Ureter (tissue), 1 donor: ENCODE measurements around the gene SLC25A27. TPM values are rescaled to one million over a fixed set of nuclear protein-coding genes. Genes with fewer than 3 reads are reported as not detected.
"Not testable (repeated sequence)": the region's sequence is repeated elsewhere in the genome, so short reads cannot be mapped to it uniquely, and the experiment has no call there.

Source experiments
- DNase-seq: peaks from one replicate; pipeline ENCODE4 v3.0.0-alpha.2; 2020; ENCODE audit warnings: low spot score
- total RNA-seq: library from RNA; stranded (reverse); gene quantifications from one replicate; pipeline ENCODE4 v1.2.4, GENCODE V29; 2023
- donor health status: DM: yes; HTN: yes; CAD: no.

The SLC25A27 gene, protein sequence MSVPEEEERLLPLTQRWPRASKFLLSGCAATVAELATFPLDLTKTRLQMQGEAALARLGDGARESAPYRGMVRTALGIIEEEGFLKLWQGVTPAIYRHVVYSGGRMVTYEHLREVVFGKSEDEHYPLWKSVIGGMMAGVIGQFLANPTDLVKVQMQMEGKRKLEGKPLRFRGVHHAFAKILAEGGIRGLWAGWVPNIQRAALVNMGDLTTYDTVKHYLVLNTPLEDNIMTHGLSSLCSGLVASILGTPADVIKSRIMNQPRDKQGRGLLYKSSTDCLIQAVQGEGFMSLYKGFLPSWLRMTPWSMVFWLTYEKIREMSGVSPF
- total RNA-seq, result 25.1 TPM

GRCh38 chr6:46652603-46653438, at the start of gene SLC25A27, which contains the start of gene CYP39A1:
TSS of gene SLC25A27 (plus strand) at chr6:46652975. CDS start at chr6:46653193, 218 bp downstream.
TSS of gene CYP39A1 (minus strand) at chr6:46652818. CDS start at chr6:46652582, 236 bp downstream.
- DNase-seq, result peak; percentile 94

DNA sequence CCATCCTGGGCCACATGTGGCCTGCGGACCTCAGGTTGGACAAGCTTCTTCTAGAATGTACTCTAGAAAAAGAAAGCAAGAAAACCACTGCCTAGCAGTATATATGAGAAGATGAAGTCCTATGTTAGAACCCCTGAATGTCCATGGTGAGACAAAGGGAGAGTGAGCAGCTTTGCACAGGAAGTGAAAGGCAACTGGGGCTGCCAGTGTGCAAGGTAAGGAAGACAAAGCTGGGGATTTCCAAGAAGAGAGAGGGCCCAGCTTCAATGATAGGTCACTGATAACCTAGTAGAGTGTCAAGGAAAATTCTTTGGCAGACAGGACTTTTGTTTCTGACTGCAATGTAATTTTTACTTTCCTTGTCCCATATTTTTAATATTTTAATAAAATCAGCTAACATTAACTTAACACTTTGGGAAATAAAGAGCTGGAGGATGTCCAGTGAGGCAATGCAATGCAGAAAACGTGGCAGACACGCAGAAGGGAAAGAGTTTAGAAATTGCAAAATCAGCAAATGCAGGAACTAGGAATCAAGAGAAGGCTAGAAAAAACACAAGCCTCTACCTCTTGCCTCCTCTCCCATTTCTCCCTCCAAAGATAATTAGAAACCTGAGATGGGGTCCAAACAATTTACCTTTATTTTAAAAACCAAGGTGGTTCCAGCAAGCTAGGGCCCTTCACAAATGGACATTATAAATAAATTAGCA, 47.5 kb upstream of the SLC25A27 start:
- DNase-seq, result no peak

DNA sequence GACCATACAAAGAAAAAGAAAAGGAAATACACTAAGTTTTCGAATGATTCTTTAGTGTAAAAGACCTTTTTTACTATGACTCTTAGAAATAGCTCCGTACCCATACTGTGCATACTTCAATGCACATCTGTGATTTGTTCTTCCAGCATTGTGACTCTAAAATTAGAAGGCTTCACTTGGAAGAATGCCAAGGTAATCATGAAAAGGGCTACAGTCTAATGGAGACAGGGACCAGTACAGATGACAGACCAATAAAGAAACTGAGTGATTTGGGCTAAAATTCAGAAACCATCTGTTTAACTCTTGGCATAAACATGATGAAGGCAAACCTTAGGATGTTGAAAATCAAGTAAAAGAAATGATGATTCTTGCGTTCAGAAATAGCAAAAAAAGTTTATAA, 46.4 kb upstream of the SLC25A27 start:
- DNase-seq, result no peak

- DNase-seq, result no peak
Observed at GRCh38 chr6:46610862-46611553, 41.8 kb upstream of the SLC25A27 start.

- DNase-seq, result peak; percentile 51
Observed at GRCh38 chr6:46612645-46613044, 40.1 kb upstream of the SLC25A27 start.

DNA sequence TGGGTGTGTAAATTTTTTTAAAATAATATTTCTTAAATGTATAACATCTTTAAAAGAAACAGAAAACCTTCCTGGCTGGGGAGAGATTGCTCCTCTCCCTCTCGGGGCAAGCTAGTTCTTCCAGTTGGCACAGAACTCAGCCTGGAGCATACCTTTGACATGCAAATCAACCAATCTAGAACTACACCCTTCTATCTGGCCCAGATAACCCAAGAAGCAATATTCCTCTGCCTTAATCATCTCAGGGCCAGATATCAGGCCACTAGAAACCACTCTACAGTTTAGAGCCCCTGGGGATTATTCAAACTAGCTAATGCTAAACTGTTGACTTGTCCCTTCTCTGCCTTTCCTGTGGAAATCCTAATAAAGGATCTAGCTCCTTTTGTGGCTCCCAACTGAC, 34.0 kb upstream of the SLC25A27 start:
- no peak for DNase-seq

- DNase-seq, result no peak
Observed at GRCh38 chr6:46626228-46626909, 26.4 kb upstream of the SLC25A27 start.

DNA sequence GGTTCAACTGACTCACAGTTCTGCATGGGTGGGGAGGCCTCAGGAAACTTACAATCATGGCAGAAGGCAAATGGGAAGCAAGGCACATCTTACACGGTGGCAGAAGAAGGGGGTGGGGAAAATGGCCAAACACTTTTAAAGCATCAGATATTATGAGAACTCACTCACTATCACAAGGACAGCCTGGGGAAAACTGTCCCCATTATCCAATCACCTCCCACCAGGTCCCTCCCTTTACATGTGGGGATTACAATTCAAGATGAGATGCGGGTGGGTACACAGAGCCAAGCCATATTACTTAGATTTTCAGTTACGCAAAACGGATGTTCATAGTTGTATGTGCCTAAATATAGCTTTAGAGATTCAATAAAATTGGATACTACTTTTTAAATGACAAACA, 25.8 kb upstream of the SLC25A27 start:
- DNase-seq, result no peak

- DNase-seq, result no peak
Observed at GRCh38 chr6:46628498-46628897, 24.3 kb upstream of the SLC25A27 start.

GRCh38 chr6:46628976-46629375, 23.8 kb upstream of the SLC25A27 start:
- DNase-seq, result no peak

GRCh38 chr6:46629691-46630090, 23.1 kb upstream of the SLC25A27 start:
- DNase-seq, result no peak

GRCh38 chr6:46632053-46632452, 20.7 kb upstream of the SLC25A27 start:
- DNase-seq, result no peak

DNA sequence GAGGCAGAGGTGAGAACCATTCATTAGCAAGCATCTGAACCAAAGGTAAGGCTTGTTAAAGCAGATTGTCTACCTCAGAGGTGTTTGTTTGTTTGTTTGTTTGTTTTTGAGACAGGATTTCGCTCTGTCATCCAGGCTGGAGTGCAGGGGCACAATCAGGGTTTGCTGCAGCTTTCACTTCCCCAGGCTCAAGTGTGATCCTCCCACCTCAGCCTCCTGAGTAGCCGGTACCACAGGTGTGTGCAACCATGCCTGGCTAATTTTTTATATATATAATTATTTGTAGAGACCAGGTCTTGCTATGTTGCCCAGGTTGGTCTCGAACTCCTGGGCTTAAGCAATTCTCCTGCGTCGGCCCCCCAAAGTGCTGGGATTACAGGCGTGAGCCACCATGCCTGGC, 17.3 kb upstream of the SLC25A27 start:
- DNase-seq, result no peak

DNA sequence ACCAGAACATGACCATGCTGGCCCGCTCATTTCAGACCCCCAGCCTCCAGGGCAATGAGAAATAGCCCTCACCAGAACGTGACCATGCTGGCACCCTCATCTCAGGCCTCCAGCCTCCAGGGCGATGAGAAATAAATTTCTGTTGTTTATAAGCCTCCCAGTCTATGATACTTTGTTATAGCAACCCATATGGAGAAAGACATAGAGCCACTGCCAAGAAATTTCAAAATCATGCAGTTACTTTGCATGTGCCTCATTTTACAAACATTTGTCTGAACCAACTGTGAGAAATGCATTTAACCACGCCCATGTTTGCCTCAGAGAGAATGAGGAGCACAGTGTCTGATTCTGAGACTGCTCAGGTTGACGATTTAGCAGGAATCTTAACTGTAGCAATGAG, 15.6 kb upstream of the SLC25A27 start:
- no peak for DNase-seq

GRCh38 chr6:46637933-46638332, 14.8 kb upstream of the SLC25A27 start:
- no peak for DNase-seq

DNA sequence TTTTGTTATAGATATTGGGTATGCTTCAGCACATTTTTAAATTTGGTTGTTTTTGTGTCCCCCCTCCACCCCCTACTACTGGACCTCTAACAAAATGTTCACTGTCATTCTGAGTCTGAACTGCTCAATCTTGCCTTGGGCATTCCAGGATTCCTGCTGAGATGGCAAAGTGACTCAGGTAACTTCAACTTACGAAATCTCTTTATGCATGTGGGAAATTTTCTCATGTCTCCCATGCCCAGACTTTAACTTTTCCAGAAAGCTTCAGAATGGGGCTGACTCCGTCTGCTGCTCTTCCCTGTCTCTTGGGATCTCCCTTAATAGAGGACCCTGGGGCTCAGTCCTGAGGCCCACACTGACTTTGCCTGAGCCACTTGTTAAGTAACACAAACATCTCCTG, 14.1 kb upstream of the SLC25A27 start:
- no peak for DNase-seq

DNA sequence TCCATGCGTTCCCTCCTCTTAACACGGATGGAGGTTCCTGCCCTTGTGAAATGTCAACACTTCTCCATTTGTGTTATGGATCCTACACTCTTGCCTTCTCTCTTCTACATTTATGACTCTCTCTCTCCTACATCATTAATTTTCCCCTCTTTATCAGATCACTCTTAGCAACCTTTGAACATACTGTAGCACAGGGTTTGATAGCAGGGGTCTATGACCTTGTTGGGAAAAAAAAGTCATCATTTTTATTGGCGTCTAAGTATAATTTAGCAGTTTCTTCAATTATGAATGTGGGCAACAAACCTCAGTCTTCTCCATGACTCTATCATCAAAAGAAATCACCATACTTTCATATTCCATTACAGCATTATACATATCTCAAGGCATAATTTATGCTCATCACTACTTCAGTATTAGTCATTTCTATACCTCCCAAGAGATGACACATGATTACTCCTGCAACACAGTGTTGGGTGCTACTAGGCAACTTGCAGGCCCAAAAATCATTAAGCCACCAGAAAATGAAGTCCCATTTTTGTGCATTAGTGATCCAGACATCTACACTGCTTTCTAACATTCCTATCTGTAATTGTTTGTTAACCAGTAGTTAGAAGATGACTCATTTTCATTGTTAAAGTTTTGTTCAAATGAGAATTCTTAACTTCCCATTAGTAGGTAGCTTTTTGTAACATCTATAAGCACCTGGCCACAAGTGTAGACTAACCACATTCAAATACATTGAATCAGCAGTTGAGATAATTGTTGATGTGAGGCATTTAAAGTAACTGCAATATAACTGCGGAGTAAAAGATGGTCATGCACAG, 9.6 kb upstream of the SLC25A27 start:
- no peak for DNase-seq

- no peak for DNase-seq
Observed at GRCh38 chr6:46645265-46645664, 7.5 kb upstream of the SLC25A27 start.

GRCh38 chr6:46648108-46648507, 4.7 kb upstream of the SLC25A27 start:
- DNase-seq, result not testable (repeated sequence)

DNA sequence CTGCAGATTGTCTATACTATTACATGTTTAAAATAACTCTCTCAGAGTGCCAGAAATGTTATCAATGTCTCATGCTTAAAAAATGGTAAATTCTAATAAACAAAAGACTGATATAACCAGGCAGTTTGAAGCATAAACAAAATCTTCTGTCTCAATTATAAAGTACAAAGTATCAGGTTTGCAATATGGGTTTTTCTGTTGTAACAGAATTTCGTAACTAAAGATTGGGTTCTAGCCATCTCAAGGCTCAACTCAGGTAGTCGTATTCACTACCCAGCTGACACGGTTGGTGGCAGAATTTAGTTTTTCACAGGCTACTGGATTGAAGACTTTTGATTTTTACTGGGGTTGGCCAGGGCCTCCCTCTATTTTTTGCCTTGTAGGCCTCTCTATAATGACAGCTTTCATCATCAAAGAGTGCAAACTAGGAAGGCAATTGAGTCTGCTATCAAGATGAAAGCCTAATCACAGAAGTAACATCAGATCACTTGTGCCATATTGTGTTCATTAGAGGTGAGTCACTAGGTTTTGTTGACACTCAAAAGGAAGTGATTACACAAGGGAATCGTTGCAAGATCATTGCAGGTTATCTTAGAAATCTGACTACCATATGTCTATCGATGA, 3.8 kb upstream of the SLC25A27 start:
- DNase-seq, result no peak
